PC-3 (cell line): Measurements from ENCODE around the gene ITGAV.

Experiments
- EZH2 ChIP-seq: fragments of 300-600 bp; sonication (generic); IDR thresholded peaks from one replicate; pipeline ENCODE4 v1.6.1; 2017; ENCODE audit warnings: antibody characterized with exemption, mild to moderate bottlenecking, low read length; ENCODE audit not compliant: unreplicated experiment
- TF ChIP-seq, protein P1 (sequence below): fragments of 300-600 bp; sonication (generic); conservative IDR thresholded peaks from 2 replicates; pipeline ENCODE4 v1.5.1; 2017; ENCODE audit warnings: antibody characterized with exemption, low read depth, mild to moderate bottlenecking, low read length

DNA sequence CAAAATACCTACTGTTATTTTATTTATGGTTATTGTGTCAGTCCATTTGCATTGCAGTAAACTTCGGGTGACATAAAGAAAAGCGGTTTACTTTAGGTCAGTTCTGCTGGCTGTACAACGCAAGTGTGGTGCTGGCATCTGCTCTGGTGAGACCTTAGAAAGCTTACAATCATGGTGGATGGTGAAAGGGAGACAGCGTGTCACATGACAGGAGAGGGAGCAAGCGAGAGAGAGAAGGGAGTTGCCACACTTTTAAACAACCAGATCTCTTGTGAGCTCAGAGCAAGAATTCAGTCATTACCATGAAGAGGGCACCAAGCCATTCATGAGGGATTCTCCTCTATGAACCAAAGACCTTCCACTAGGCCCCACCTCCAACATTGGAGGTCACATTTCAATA is 102.0 kb downstream of the ITGAV start:
- TF ChIP-seq, protein P1, sequence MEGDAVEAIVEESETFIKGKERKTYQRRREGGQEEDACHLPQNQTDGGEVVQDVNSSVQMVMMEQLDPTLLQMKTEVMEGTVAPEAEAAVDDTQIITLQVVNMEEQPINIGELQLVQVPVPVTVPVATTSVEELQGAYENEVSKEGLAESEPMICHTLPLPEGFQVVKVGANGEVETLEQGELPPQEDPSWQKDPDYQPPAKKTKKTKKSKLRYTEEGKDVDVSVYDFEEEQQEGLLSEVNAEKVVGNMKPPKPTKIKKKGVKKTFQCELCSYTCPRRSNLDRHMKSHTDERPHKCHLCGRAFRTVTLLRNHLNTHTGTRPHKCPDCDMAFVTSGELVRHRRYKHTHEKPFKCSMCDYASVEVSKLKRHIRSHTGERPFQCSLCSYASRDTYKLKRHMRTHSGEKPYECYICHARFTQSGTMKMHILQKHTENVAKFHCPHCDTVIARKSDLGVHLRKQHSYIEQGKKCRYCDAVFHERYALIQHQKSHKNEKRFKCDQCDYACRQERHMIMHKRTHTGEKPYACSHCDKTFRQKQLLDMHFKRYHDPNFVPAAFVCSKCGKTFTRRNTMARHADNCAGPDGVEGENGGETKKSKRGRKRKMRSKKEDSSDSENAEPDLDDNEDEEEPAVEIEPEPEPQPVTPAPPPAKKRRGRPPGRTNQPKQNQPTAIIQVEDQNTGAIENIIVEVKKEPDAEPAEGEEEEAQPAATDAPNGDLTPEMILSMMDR: no peak
- TF ChIP-seq EZH2: no peak
